Right atrium auricular region (tissue), 2 donors: Measurements from ENCODE around the gene EPB41L4A. TPM values are rescaled to one million over a fixed set of nuclear protein-coding genes. Genes with fewer than 3 reads are reported as not detected.
A peak's percentile ranks its signal among the peaks of the same experiment; 100 is the strongest.
"Not testable (repeated sequence)": the region's sequence is repeated elsewhere in the genome, so short reads cannot be mapped to it uniquely, and the experiment has no call there.

ENCODE experiments used
- DNase-seq: peaks from one replicate; pipeline ENCODE4 v3.0.0-alpha.2; 2019; ENCODE audit warnings: low spot score
- H3K27ac ChIP-seq, 2 donors: fragments of 200-600 bp; sonication (generic); 1 replicate in 1 of 2; 2 replicates in 1 of 2; pipeline ENCODE4 v1.5.1; 2016 to 2019
- H3K27me3 ChIP-seq, 2 donors: fragments of 200-600 bp; sonication (generic); one replicate each; pipeline versions ENCODE4 v1.5.1 to v1.6.0; 2017 to 2019
- H3K36me3 ChIP-seq: fragments of 200-600 bp; sonication (generic); one replicate; pipeline ENCODE4 v1.5.1; 2016
- H3K4me1 ChIP-seq, 2 donors: fragments of 200-600 bp; sonication (generic); one replicate each; pipeline versions ENCODE4 v1.5.1 to v1.6.0; 2017 to 2019
- H3K4me3 ChIP-seq, 2 donors: fragments of 200-600 bp; sonication (generic); 1 replicate in 1 of 2; 2 replicates in 1 of 2; pipeline ENCODE4 v1.5.1; 2017 to 2019; ENCODE audit warnings: mild to moderate bottlenecking in 1 of 2, moderate library complexity in 1 of 2
- H3K9me3 ChIP-seq, 2 donors: fragments of 200-600 bp; sonication (generic); one replicate each; pipeline ENCODE4 v1.5.1; 2019
- total RNA-seq, 2 donors: library from RNA; depleted of rRNA; stranded (reverse); fragments of >200 nt; gene quantifications; one replicate each; pipeline ENCODE4 v1.1.0, GENCODE V29; 2016
- TF ChIP-seq, protein P1 (sequence below), 2 donors: fragments of 200-600 bp; sonication (generic); IDR thresholded peaks; one replicate each; pipeline ENCODE4 v1.5.1; 2019; ENCODE audit warnings: antibody characterized with exemption in 2 of 2

EPB41L4A gene
- total RNA-seq, 2 donors from 2014 or later = 13.8 to 17.9 TPM

GRCh38 chr5:112373885-112374284 lies 45.2 kb downstream of the EPB41L4A start:
- TF ChIP-seq, protein P1, sequence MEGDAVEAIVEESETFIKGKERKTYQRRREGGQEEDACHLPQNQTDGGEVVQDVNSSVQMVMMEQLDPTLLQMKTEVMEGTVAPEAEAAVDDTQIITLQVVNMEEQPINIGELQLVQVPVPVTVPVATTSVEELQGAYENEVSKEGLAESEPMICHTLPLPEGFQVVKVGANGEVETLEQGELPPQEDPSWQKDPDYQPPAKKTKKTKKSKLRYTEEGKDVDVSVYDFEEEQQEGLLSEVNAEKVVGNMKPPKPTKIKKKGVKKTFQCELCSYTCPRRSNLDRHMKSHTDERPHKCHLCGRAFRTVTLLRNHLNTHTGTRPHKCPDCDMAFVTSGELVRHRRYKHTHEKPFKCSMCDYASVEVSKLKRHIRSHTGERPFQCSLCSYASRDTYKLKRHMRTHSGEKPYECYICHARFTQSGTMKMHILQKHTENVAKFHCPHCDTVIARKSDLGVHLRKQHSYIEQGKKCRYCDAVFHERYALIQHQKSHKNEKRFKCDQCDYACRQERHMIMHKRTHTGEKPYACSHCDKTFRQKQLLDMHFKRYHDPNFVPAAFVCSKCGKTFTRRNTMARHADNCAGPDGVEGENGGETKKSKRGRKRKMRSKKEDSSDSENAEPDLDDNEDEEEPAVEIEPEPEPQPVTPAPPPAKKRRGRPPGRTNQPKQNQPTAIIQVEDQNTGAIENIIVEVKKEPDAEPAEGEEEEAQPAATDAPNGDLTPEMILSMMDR (IDR thresholded peaks at IDR 0.05) = no peak
- peaks cover 0 to 39% of the 10 kb centered on the region in 2 donors for H3K4me1 ChIP-seq

GRCh38 chr5:112372543-112372942 lies 46.5 kb downstream of the EPB41L4A start:
- DNase-seq = no peak
- TF ChIP-seq, protein P1 (IDR thresholded peaks at IDR 0.05) = no peak
- Histone ChIP-seq H3K4me1 (peaks cover 0 to 37% of the 10 kb centered on the region in 2 donors), H3K27me3 (no peaks in the 10 kb centered on the region), H3K27ac (no peak overlapping the region), H3K36me3 (no peaks in the 10 kb centered on the region), H3K4me3 (no peak overlapping the region), H3K9me3 (no peaks in the 10 kb centered on the region)

More at GRCh38 chr5:112373885-112374284, 45.2 kb downstream of the EPB41L4A start:
- Histone ChIP-seq H3K27me3 (no peaks in the 10 kb centered on the region), H3K4me3 (no peak overlapping the region), H3K9me3 (no peaks in the 10 kb centered on the region), H3K36me3 (no peaks in the 10 kb centered on the region), H3K27ac (peak overlapping the region in 1 of 2 donors; percentile 11)
- no peak for DNase-seq

DNA sequence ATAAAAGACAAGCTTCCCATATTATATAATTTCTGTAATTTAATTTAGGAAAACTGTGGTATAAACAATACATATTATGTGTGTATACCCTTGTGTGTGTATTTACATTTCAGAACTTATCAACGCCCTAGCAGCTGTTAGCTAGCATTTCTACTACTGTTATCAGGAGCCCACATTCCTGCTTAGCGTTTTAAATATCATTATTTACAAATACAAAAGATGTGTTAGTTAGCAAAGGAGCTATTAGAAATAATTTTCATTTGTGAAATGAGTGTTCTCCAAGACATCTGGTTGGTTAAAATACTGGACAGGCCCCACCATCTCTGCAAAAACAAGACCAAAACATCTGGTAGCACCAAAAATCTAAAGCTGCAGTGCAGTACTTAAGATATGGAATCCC lies 48.0 kb downstream of the EPB41L4A start:
- no peak for DNase-seq
- H3K9me3 ChIP-seq = no peaks in the 10 kb centered on the region
- no peak overlapping the region for H3K4me3 ChIP-seq
- no peak overlapping the region for H3K27ac ChIP-seq
- peaks cover 0 to 51% of the 10 kb centered on the region in 2 donors for H3K4me1 ChIP-seq
- no peaks in the 10 kb centered on the region for H3K36me3 ChIP-seq
- TF ChIP-seq, protein P1 (IDR thresholded peaks at IDR 0.05) = no peak
- no peaks in the 10 kb centered on the region for H3K27me3 ChIP-seq

DNA sequence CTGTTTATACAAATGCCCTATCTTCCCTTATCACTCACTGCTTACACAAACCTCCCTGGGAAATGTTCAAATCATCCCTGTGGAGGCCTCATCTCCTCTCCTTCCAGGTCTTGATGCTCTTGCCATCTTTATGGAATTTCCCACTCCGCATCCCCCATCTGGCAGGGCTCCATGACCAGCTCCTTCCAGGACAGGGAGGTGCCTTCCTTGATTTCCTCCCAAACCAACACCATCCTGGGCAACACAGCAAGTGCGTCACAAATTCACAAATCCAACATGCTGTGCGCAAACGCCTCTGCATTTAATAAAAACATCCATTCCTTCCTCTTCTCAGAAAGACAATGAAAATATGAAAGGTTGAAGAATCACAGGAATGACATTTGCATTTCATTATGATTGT lies 51.7 kb downstream of the EPB41L4A start:
- DNase-seq = no peak

DNA sequence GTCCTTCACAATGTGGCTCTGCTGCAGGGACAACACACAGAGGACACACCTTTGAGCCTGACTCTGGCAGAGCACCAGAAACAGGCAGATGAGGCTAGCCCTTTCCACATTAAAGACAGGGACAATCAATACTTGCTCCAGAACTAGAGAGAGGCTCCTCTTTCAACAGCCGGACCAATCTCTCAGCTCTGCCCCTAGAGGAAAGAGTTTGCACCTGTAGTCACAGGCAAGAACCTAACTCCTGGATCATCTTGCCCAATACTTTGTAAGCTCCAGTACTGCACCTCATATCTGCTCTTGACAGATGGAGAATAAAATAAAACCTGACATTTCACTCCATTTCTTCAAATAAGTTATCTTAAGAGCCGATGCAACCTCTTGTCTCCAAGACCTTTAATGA lies 52.1 kb downstream of the EPB41L4A start:
- Histone ChIP-seq H3K36me3 (no peaks in the 10 kb centered on the region), H3K9me3 (no peaks in the 10 kb centered on the region), H3K27ac (peak overlapping the region in 1 of 2 donors; percentile 8), H3K4me1 (peaks cover 0 to 31% of the 10 kb centered on the region in 2 donors), H3K4me3 (no peak overlapping the region), H3K27me3 (no peaks in the 10 kb centered on the region)
- TF ChIP-seq, protein P1 (IDR thresholded peaks at IDR 0.05) = peak in 1 of 2 donors; percentile 46
- no peak for DNase-seq

More for the DNA sequence above, 51.7 kb downstream of the EPB41L4A start:
- peaks cover 0 to 31% of the 10 kb centered on the region in 2 donors for H3K4me1 ChIP-seq
- H3K27me3 ChIP-seq = no peaks in the 10 kb centered on the region
- no peaks in the 10 kb centered on the region for H3K9me3 ChIP-seq
- no peaks in the 10 kb centered on the region for H3K36me3 ChIP-seq
- H3K4me3 ChIP-seq = no peak overlapping the region
- peak overlapping the region in 1 of 2 donors; percentile 15 for H3K27ac ChIP-seq
- TF ChIP-seq, protein P1 (IDR thresholded peaks at IDR 0.05) = no peak

- H3K4me1 ChIP-seq = peaks cover 0 to 13% of the 10 kb centered on the region in 2 donors
- DNase-seq, H3K9me3 ChIP-seq, H3K27ac ChIP-seq, H3K27me3 ChIP-seq, H3K4me3 ChIP-seq, H3K36me3 ChIP-seq: not testable (repeated sequence)
These were observed 58.3 kb downstream of the EPB41L4A start for GRCh38 chr5:112360740-112361139.
